ENCODE results near the gene ZNF474. TPM values are rescaled to one million over a fixed set of nuclear protein-coding genes. Genes with fewer than 3 reads are reported as not detected.

Gene ZNF474
- total and polyA plus RNA-seq, 2 of the 4 experiments (the other 2 are of a cell fraction), result 0.24 to 0.54 TPM

- H2BK120ac ChIP-seq (ENCODE audit: low read depth, low read length), result peak overlapping the region; percentile 93
- CTCF ChIA-PET, result interaction anchor here (1.0 kb wide), 1 partner anchor 23 kb away, joined by 3 read pairs; no protein-coding TSS in a partner anchor
- H4K5ac ChIP-seq (ENCODE audit: low read depth, low read length), result peak overlapping the region; percentile 47; the same call in 1 of the 2 replicates
- H3K56ac ChIP-seq (ENCODE audit: extremely low read depth, insufficient read depth, low read length), result no peak overlapping the region
- POLR2A ChIA-PET (ENCODE audit: unreplicated experiment), result interaction anchor here (0.6 to 0.7 kb wide), 3 partner anchors 99 to 1402 kb away, joined by 3 read pairs; no protein-coding TSS in a partner anchor
- no peak overlapping the region for H2AK9ac ChIP-seq (replicated peaks; ENCODE audit: low read depth, low read length, poor library complexity)
- peaks cover 13% of the 10 kb centered on the region for H3K4me1 ChIP-seq (ENCODE audit: control insufficient read depth, insufficient read depth, low read length)
- no peak overlapping the region for H3K14ac ChIP-seq (replicated peaks; ENCODE audit: low read depth, low read length)
- dilution Hi-C loops (cut with HindIII; ENCODE audit: low sequenced_read_pairs, unreplicated experiment), result loop anchor here (25.0 kb wide), 1 partner anchor 233 kb away; no protein-coding TSS in a partner anchor
- BruUV-seq (replicated peaks), result no TSS peak
- no peak overlapping the region for H3K27ac ChIP-seq (ENCODE audit: insufficient read depth, low read length)
- H2AFZ ChIP-seq (replicated peaks; ENCODE audit: low read length, poor library complexity), result no peak overlapping the region
- intact Hi-C loops (cut with micrococcal nuclease), result loop anchor here (2.0 kb wide), 1 partner anchor 15 kb away; no protein-coding TSS in a partner anchor
- peak overlapping the region; percentile 41; the same call in 1 of the 2 replicates for H3K4ac ChIP-seq (ENCODE audit: low read depth, low read length)
- peak overlapping the region; percentile 78 to 84; a peak in 3 of 4 replicates for H4K8ac ChIP-seq (ENCODE audit: low read depth in 2 of 2, low read length in 2 of 2)
- DNase-seq (no peak), ATAC-seq (ENCODE audit: low read depth) (no peak)
- H2AK5ac ChIP-seq (ENCODE audit: low read depth, low read length), result no peak overlapping the region
- no peaks in the 10 kb centered on the region for H3K9me3 ChIP-seq (ENCODE audit: control insufficient read depth, insufficient read depth, low read length)
- no peak overlapping the region for H3K9ac ChIP-seq (ENCODE audit: low read depth, low read length)
- H3K79me1 ChIP-seq (ENCODE audit: low read depth in 1 of 2, low read length in 2 of 2), result peaks cover 0 to 3% of the 10 kb centered on the region in 2 experiments; a peak in 1 of 4 replicates
- no peak overlapping the region for H3K4me3 ChIP-seq (ENCODE audit: insufficient read depth, low read depth, low read length)
- H3K23ac ChIP-seq (ENCODE audit: low read depth, low read length), result no peak overlapping the region
- WGBS, 2 experiments (ENCODE audit: extremely low coverage in 2 of 2, insufficient read length in 1 of 2), result no CpG with 5 or more reads among the region's 1 CpG
- no peaks in the 10 kb centered on the region for H4K20me1 ChIP-seq (ENCODE audit: insufficient read depth, low read length)
- H3K27me3 ChIP-seq (ENCODE audit: control insufficient read depth, insufficient read depth, low read length), result no peaks in the 10 kb centered on the region
- no peaks in the 10 kb centered on the region for H3K9me1 ChIP-seq (ENCODE audit: insufficient read depth, low read length)
- H3K36me3 ChIP-seq (ENCODE audit: control insufficient read depth, insufficient read depth, low read length), result no peaks in the 10 kb centered on the region
- TF ChIP-seq RFX5 (IDR thresholded peaks at IDR 0.05; ENCODE audit: low read depth, low read length) (no peak), ELK1 (IDR thresholded peaks at IDR 0.05; ENCODE audit: borderline replicate concordance, low read depth, low read length) (no peak), CHD1 (IDR thresholded peaks at IDR 0.05; ENCODE audit: low read depth, low read length) (no peak), MAZ (IDR thresholded peaks at IDR 0.05; ENCODE audit: borderline replicate concordance, low read depth, low read length) (no peak), BHLHE40 (IDR thresholded peaks at IDR 0.05; ENCODE audit: low read depth, low read length) (no peak), NFE2L2 (IDR thresholded peaks at IDR 0.05; ENCODE audit: low read depth, low read length) (no peak), MAFK (IDR thresholded peaks at IDR 0.05; ENCODE audit: low read depth, low read length) (no peak), CTCF (conservative IDR thresholded peaks at IDR 0.05; ENCODE audit: low read depth, low read length) (no peak), CEBPB (IDR thresholded peaks at IDR 0.05; ENCODE audit: low read depth, low read length) (no peak), POLR2A (IDR thresholded peaks at IDR 0.05; ENCODE audit: low read depth, low read length) (no peak), USF2 (IDR thresholded peaks at IDR 0.05; ENCODE audit: low read depth, low read length) (no peak)
- H4K91ac ChIP-seq (ENCODE audit: insufficient read depth, low read depth, low read length), result peak overlapping the region; percentile 93
- no peak overlapping the region for H3K4me2 ChIP-seq (ENCODE audit: low read depth, low read length)
- H2BK5ac ChIP-seq (ENCODE audit: low read depth, low read length, poor library complexity, severe bottlenecking), result peak overlapping the region; percentile 88
- peak overlapping the region; percentile 83 for H2BK20ac ChIP-seq (ENCODE audit: low read depth, low read length)
- peak overlapping the region; percentile 63; the same call in 1 of the 2 replicates for H3K18ac ChIP-seq (ENCODE audit: low read depth, low read length)
- H2BK15ac ChIP-seq (ENCODE audit: low read depth, low read length), result peak overlapping the region; percentile 63; the same call in 1 of the 3 replicates
- in situ Hi-C loops (cut with MboI; ENCODE audit: low sequenced_read_pairs), result no loop called here
Measured at GRCh38 chr5:122179701-122180100, 50.4 kb downstream of the ZNF474 start.
